ENCODE measurements around the gene RPRML. TPM values are rescaled to one million over a fixed set of nuclear protein-coding genes. Genes with fewer than 3 reads are reported as not detected.

The RPRML gene
- total and polyA plus RNA-seq, 5 experiments from 2014 or later: not detected

DNA sequence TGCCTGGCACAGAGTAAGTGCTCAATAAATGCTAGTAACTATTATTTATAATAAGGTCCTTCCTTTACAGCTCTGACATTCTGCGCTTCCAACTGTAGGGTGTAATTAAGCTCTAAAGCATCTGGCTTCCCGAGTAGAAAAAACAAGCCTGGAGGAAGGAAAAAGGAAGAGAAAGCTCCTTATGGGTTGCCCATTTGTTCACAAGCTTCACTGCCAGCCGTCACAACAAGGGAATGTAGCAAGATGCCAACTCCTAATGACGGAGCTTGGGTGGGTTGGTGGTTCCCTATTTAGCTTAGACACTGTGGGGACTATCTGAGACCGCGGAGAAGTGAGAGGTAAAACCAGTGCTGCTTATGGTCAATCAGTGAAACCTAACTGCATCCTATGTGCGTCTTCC is 7.3 kb upstream of the RPRML start:
- Mint-ChIP-seq H3K36me3 (peaks cover 0 to 9% (median 3%) of the 10 kb centered on the region in 3 donors), H3K4me1 (peaks cover 0 to 2% (median 0%) of the 10 kb centered on the region in 4 donors), H3K4me3 (no peak overlapping the region), H3K27me3 (peaks cover 0 to 21% (median 4%) of the 10 kb centered on the region in 5 donors), H3K9me3 (no peaks in the 10 kb centered on the region), H3K27ac (no peak overlapping the region)
- DNase-seq (no peak), ATAC-seq (no peak)
- POLR2A ChIA-PET: no interaction called here

DNA sequence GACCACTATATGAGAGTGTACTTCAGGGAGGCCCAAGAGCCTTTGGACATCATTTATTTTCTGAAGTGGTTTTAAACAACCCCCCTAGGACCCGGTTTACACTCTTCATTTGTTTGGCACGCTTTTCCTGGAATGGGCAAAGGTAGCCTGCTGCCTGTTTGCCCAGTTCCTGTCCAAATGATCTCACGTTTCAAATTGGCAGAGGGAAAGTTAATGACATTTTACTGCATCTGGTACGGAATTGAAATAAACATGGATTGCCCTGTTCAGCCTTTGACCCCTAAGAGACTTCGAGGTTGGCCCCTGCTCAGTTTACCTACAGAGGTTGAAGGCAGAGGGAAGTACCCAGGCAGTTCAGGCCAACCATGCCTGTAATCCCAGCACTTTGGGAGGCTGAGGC is 5.8 kb upstream of the RPRML start:
- Mint-ChIP-seq H3K27me3 (peaks cover 4 to 36% (median 15%) of the 10 kb centered on the region in 5 donors), H3K27ac (no peak overlapping the region), H3K4me3 (no peak overlapping the region), H3K36me3 (peaks cover 0 to 9% (median 6%) of the 10 kb centered on the region in 3 donors), H3K4me1 (peaks cover 0 to 6% (median 4%) of the 10 kb centered on the region in 4 donors), H3K9me3 (peaks cover 0 to 2% (median 0%) of the 10 kb centered on the region in 9 donors)
- POLR2A ChIA-PET: no interaction called here
- DNase-seq (no peak), ATAC-seq (no peak)

DNA sequence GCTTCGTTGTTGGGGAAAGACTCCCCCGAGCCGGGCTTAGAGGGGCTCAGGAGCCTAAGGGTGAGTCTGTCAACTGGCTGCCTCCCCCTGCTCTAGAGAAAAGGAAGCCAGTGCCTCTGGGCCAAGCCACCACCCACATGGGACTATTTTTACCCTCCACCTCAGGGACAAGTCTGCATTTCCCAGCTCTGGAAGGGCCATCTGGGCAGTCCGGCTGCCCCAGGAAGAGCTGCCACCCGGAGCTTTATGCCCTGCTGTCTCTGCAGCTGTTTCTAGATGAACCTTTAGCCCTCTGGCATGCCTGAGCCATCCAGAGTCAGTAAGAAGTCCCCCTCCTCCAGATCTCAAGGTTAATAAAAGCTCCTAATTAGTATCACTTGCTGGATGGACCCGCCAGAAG is 5.3 kb upstream of the RPRML start:
- no peak overlapping the region for H3K4me3 Mint-ChIP-seq
- H3K36me3 Mint-ChIP-seq: peaks cover 0 to 9% (median 6%) of the 10 kb centered on the region in 3 donors
- peaks cover 0 to 2% (median 0%) of the 10 kb centered on the region in 9 donors for H3K9me3 Mint-ChIP-seq
- peaks cover 4 to 42% (median 17%) of the 10 kb centered on the region in 5 donors for H3K27me3 Mint-ChIP-seq
- H3K4me1 Mint-ChIP-seq: peaks cover 2 to 10% (median 6%) of the 10 kb centered on the region in 4 donors
- no peak for ATAC-seq
- POLR2A ChIA-PET: no interaction called here
- DNase-seq: no peak
- H3K27ac Mint-ChIP-seq: no peak overlapping the region

DNA sequence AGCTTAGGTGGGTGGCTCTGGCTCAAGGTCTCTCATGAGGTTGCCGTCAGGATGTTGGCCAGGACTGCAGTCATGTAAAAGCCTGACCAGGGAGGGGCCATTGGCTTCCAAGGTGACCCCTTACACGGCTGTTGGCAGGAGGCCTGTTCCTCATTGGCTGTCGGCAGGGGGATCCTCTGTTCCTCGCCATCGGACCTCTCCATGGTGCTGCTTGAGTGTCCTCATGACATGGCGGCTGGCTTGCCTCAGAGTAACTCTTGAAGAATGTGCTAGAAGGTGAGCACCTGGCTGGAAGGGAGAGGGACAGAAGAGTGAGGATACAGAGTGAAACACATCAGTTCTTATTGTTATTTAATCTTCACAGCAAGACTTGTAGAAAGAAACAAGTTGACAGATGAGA is 4.7 kb upstream of the RPRML start:
- POLR2A ChIA-PET: no interaction called here
- Mint-ChIP-seq H3K9me3 (peaks cover 0 to 2% (median 0%) of the 10 kb centered on the region in 9 donors), H3K4me1 (peaks cover 2 to 12% (median 6%) of the 10 kb centered on the region in 4 donors), H3K36me3 (peaks cover 0 to 9% (median 6%) of the 10 kb centered on the region in 3 donors), H3K27me3 (peaks cover 4 to 42% (median 17%) of the 10 kb centered on the region in 5 donors), H3K4me3 (no peak overlapping the region), H3K27ac (no peak overlapping the region)
- ATAC-seq (no peak), DNase-seq (no peak)

DNA sequence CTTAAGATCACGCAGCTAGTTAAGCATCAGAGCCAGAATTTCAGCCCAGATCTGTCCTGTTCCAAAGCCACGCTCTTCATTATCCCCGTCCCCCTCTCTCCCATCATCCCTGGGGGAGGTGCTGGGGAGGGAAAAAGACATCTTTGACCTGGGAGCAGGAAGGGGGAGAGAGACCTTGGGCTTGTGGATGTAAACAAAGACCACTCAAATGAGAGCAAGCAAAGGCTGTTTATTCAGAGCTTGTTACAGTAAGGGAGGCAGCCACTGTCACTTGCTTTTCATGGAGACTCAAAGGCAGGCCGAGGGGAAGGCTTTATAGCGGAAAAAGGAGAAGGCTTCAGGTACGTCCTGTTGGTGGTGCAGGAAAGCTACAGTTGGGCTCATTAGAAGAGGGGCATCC is 3.5 kb upstream of the RPRML start:
- Mint-ChIP-seq H3K4me3 (no peak overlapping the region), H3K27ac (no peak overlapping the region), H3K27me3 (peaks cover 11 to 52% (median 24%) of the 10 kb centered on the region in 5 donors), H3K9me3 (peaks cover 0 to 2% (median 0%) of the 10 kb centered on the region in 9 donors), H3K36me3 (peaks cover 4 to 9% (median 7%) of the 10 kb centered on the region in 3 donors), H3K4me1 (peaks cover 6 to 20% (median 13%) of the 10 kb centered on the region in 4 donors)
- POLR2A ChIA-PET: interaction anchor here (0.6 kb wide), 1 partner anchor 52 kb away, joined by 3 read pairs; no protein-coding TSS in a partner anchor
- DNase-seq: no peak
- ATAC-seq: no peak

DNA sequence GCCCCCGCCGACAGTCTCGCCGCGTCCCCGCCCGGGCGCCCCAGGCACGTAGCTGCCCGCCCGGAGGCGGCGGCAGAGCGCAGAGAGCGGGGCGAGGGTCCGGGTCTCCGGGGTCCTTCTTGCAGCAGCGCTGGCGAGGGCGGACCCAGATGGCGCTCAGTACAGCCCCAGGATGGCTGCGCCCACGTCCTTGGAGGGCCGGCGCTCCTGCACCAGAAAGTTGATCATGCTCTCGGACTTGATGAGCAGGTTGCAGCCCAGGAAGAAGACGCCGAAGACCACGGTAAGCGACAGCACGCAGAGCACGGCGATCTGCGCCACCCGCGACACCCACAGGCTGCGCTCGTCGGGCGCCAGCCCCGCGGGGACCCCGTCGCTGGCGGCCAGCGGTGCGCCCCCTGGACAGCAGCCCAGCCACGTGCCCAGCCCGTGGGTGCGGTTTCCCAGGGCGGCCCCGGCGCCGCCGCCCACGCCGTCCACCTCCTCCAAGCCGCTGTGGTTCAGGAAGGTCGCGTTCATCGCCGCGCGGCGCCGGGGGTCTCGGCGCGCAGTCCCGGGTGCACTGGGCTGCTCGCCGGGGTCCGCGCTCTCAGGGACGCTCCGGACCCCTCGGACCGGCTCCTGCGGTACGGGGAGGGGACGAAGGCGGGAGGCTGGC is 435 bp downstream of the RPRML start:
- peak; percentile 57 to 68 for ATAC-seq
- no peak overlapping the region for H3K27ac Mint-ChIP-seq
- H3K9me3 Mint-ChIP-seq: peaks cover 0 to 2% (median 0%) of the 10 kb centered on the region in 9 donors
- H3K4me1 Mint-ChIP-seq: peaks cover 9 to 25% (median 13%) of the 10 kb centered on the region in 4 donors
- H3K4me3 Mint-ChIP-seq: peak overlapping the region; percentile 39 to 85 (median 66)
- POLR2A ChIA-PET: no interaction called here
- peaks cover 7 to 25% (median 12%) of the 10 kb centered on the region in 3 donors for H3K36me3 Mint-ChIP-seq
- DNase-seq: peak in 2 of 10 donors; percentile 12 to 16
- H3K27me3 Mint-ChIP-seq: peaks cover 21 to 64% (median 37%) of the 10 kb centered on the region in 5 donors

DNA sequence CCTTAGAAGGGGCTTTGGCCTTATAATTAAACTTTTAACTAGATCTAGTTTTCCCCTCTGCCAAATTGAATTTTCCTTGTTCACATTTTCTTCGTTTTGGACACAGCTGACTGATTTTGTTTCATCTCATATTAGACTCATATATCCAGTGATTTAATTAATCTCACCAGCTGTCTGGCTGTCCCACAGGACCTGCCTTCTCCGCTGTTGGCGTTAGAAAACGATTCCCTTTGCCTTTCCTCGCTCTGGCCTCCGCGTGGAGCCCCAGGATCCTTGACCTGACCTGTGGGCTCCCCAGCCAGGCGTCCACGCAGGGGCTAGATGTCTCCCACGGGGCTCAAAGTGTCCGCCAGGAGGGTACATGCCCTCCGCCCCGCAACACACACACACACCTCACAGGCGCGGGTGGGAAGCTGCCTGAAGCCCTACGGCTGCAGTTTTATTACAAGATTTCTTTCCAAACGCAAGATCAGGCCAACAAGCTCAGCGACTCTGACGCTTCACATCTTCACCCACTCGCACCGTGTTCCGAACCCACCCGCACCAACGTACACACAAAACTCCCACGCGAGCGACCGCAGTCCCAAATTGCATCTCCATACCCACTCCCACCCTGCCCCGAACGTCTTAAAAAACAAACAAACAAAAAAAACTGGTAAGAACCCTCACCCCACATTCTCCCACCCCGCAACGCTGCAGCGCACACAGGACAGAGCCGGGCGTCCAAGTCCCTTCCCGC is 1.1 kb downstream of the RPRML start:
- no peak for DNase-seq
- ATAC-seq: no peak
- peaks cover 9 to 25% (median 13%) of the 10 kb centered on the region in 4 donors for H3K4me1 Mint-ChIP-seq
- H3K27ac Mint-ChIP-seq: peak overlapping the region in 2 of 10 donors; percentile 48 to 63
- H3K36me3 Mint-ChIP-seq: peaks cover 7 to 25% (median 12%) of the 10 kb centered on the region in 3 donors
- H3K4me3 Mint-ChIP-seq: peak overlapping the region; percentile 39 to 95 (median 84)
- H3K27me3 Mint-ChIP-seq: peaks cover 21 to 64% (median 36%) of the 10 kb centered on the region in 5 donors
- POLR2A ChIA-PET: no interaction called here
- peaks cover 0 to 2% (median 0%) of the 10 kb centered on the region in 9 donors for H3K9me3 Mint-ChIP-seq

DNA sequence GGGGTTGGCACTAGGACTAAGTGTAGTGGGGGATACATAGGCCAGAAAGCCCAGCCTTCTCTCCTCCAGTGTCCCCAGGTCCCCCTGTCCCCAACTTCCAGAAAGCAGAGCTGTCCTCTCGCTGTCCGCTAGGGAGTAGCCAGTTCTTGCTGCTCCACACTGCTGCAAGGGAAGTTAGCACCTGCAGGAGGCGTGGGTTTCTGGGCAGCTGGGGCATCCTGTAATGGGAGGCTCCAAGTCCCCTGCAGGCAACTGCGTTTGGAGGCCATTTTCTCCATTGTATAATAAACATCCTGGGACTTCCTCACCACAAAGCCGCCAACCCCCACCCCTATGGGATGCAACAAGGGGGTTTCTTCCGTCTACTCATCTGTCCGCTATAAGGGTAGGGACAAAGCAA is 1.7 kb downstream of the RPRML start:
- Mint-ChIP-seq H3K27ac (no peak overlapping the region), H3K4me1 (peaks cover 9 to 25% (median 13%) of the 10 kb centered on the region in 4 donors), H3K36me3 (peaks cover 7 to 25% (median 16%) of the 10 kb centered on the region in 3 donors), H3K9me3 (peaks cover 0 to 2% (median 0%) of the 10 kb centered on the region in 9 donors), H3K4me3 (peak overlapping the region; percentile 20 to 95 (median 84)), H3K27me3 (peaks cover 21 to 59% (median 36%) of the 10 kb centered on the region in 5 donors)
- no peak for ATAC-seq
- no peak for DNase-seq
- POLR2A ChIA-PET: no interaction called here

DNA sequence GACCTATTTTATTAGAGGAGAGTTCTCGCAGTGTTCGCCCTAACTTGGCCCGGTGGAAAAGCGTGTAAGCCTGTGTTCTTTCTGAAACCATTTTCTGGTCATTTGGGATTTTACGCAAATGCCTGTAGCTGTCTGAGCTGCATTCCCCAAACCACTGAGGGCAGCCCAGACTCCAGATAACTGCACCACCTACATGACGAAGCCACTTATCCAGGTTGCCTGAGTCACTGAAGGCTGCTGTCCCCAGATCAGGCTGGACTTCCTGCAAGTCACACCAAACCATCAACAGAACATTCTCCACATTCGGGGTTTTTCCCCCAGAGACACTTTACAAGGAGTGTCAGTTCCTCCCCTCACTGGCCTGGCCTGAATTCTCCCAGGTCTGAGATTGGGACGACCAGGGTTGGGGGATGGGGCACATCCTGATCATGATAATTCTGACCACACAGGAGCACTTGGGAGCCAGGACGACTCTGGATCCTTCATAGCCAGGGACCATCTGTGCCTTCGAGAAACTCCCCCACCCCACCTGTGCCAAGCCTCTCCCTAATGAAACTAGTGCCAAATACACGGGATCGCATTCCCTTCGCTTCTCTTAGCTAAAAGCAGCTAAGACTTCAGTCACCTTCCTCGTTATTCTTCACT is 2.3 kb downstream of the RPRML start:
- POLR2A ChIA-PET: no interaction called here
- no peak overlapping the region for H3K27ac Mint-ChIP-seq
- peaks cover 9 to 25% (median 13%) of the 10 kb centered on the region in 4 donors for H3K4me1 Mint-ChIP-seq
- H3K4me3 Mint-ChIP-seq: peak overlapping the region in 2 of 10 donors; percentile 3 to 14
- peaks cover 21 to 55% (median 36%) of the 10 kb centered on the region in 5 donors for H3K27me3 Mint-ChIP-seq
- DNase-seq (no peak), ATAC-seq (no peak)
- H3K36me3 Mint-ChIP-seq: peaks cover 7 to 25% (median 16%) of the 10 kb centered on the region in 3 donors
- H3K9me3 Mint-ChIP-seq: peaks cover 0 to 2% (median 0%) of the 10 kb centered on the region in 9 donors

DNA sequence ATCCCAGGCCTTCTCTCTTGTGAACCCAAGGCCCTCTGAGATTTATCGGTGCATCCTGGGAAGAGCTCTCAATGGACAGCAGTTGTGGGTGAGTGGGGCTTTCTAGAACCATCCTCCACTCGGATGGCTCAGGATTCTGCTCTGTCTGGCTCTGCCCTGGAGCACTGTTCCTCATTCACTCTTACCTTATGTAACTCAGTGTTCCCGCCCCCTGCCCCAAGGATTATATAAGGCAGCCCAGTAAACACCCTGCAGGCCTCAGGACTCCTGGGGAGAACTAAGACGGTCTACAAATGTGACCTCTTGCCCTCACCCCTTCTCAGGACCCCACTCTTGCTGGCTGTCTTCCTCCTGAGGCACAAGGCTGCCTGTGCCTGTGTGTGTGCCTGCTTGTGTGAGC is 3.8 kb downstream of the RPRML start:
- H3K36me3 Mint-ChIP-seq: peaks cover 7 to 30% (median 26%) of the 10 kb centered on the region in 3 donors
- H3K4me3 Mint-ChIP-seq: peak overlapping the region in 1 of 10 donors; percentile 46
- ATAC-seq (no peak), DNase-seq (no peak)
- peak overlapping the region in 2 of 10 donors; percentile 13 to 65 for H3K27ac Mint-ChIP-seq
- H3K9me3 Mint-ChIP-seq: peaks cover 0 to 1% (median 0%) of the 10 kb centered on the region in 9 donors
- peaks cover 19 to 40% (median 27%) of the 10 kb centered on the region in 5 donors for H3K27me3 Mint-ChIP-seq
- peaks cover 9 to 23% (median 11%) of the 10 kb centered on the region in 4 donors for H3K4me1 Mint-ChIP-seq
- POLR2A ChIA-PET: no interaction called here

DNA sequence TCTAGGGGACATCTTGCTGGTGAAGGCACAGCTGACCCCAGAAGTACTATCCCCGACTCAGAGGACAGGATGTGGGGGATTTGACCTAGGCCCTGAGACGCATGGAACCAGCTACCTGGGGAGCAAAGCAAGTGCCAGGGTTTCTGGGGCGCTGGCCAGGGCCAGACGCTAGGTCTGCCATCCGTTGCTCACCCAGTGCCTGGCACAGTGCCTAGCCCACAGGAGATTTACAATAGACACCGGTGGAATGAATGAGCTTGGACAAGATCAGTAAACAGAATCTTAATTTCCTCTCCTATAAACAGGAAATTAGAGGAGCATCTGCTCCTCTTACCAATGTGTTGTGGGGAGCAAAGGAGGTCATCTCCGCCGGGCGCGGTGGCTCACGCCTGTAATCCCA is 5.0 kb downstream of the RPRML start:
- Mint-ChIP-seq H3K4me3 (no peak overlapping the region), H3K36me3 (peaks cover 7 to 38% (median 27%) of the 10 kb centered on the region in 3 donors), H3K4me1 (peaks cover 6 to 13% (median 7%) of the 10 kb centered on the region in 4 donors), H3K9me3 (no peaks in the 10 kb centered on the region), H3K27ac (no peak overlapping the region), H3K27me3 (peaks cover 17 to 30% (median 22%) of the 10 kb centered on the region in 5 donors)
- POLR2A ChIA-PET: no interaction called here
- DNase-seq (peak in 1 of 10 donors; percentile 8), ATAC-seq (no peak)

DNA sequence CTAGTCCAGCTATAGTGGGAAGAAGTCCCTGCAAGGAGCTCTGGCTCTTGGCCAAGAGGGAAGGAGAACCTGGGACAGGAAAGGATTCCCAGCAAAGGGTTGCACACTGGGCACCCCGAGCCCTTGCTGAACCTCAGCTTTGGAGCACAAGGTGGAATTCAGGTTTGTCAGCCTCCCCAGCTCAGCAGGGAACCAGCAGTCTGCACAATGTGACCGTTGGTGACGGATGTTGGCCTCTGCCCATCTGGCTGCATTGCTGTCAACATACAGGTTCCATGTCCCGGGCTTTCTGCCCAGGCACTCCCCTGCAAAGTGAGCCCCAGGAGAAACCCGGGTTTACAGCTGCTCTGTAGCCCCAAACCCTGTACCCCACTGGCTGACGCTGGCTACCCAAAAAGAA is 6.7 kb downstream of the RPRML start:
- peaks cover 10 to 32% (median 18%) of the 10 kb centered on the region in 5 donors for H3K27me3 Mint-ChIP-seq
- POLR2A ChIA-PET: no interaction called here
- DNase-seq: peak in 1 of 10 donors; percentile 6
- H3K27ac Mint-ChIP-seq: no peak overlapping the region
- H3K4me3 Mint-ChIP-seq: no peak overlapping the region
- peaks cover 0 to 3% (median 1%) of the 10 kb centered on the region in 4 donors for H3K4me1 Mint-ChIP-seq
- H3K36me3 Mint-ChIP-seq: peaks cover 11 to 48% (median 42%) of the 10 kb centered on the region in 3 donors
- no peak for ATAC-seq
- no peaks in the 10 kb centered on the region for H3K9me3 Mint-ChIP-seq

Data from naive thymus-derived CD8-positive, alpha-beta T cell (primary cell).